ENCODE data around the gene SMG6. TPM values are rescaled to one million over a fixed set of nuclear protein-coding genes. Genes with fewer than 3 reads are reported as not detected.

Gene SMG6
- total RNA-seq, 1 experiment from 2014 or later = 25.6 TPM

GRCh38 chr17:2176499-2177169 is 127.0 kb downstream of the SMG6 start:
- DNase-seq (ENCODE audit: low spot score) (no peak), ATAC-seq (no peak)
- POLR2A ChIA-PET = no interaction called here
- Mint-ChIP-seq H3K27me3 (ENCODE audit: low read depth) (no peaks in the 10 kb centered on the region), H3K4me3 (no peak overlapping the region), H3K9me3 (no peaks in the 10 kb centered on the region), H3K27ac (peak overlapping the region; percentile 33; the same call in 1 of the 2 replicates), H3K36me3 (no peaks in the 10 kb centered on the region), H3K4me1 (peaks cover 19% of the 10 kb centered on the region)
- CTCF ChIA-PET = interaction anchor here (0.6 to 3.7 kb wide), 4 partner anchors 43 to 106 kb away, joined by 3 to 19 read pairs (median 5); no protein-coding TSS in a partner anchor
- TF ChIP-seq PRRX2 (CRISPR knock-in tag; IDR thresholded peaks at IDR 0.05) = no peak
- no peak for TF ChIP-seq STAT6 (CRISPR knock-in tag; conservative IDR thresholded peaks at IDR 0.05; ENCODE audit: low read depth)
- no peak for TF ChIP-seq AR (CRISPR knock-in tag; IDR thresholded peaks at IDR 0.05)
- no peak for TF ChIP-seq RELA (CRISPR knock-in tag; IDR thresholded peaks at IDR 0.05; ENCODE audit: borderline replicate concordance)
- TF ChIP-seq ZBTB43 (CRISPR knock-in tag; IDR thresholded peaks at IDR 0.05) = no peak
- no peak for TF ChIP-seq NFE2L1 (CRISPR knock-in tag; IDR thresholded peaks at IDR 0.05)
- no peak for TF ChIP-seq E2F5 (CRISPR knock-in tag; IDR thresholded peaks at IDR 0.05)
- TF ChIP-seq ZNF232 (CRISPR knock-in tag; IDR thresholded peaks at IDR 0.05) = no peak

- Mint-ChIP-seq H3K4me1 (peaks cover 17% of the 10 kb centered on the region), H3K27ac (0 out of 2 replicates have a peak overlapping the region, but pooled peaks have one; percentile 48), H3K27me3 (ENCODE audit: low read depth) (no peaks in the 10 kb centered on the region), H3K4me3 (no peak overlapping the region), H3K36me3 (peaks cover 2% of the 10 kb centered on the region; the same call in 1 of the 2 replicates), H3K9me3 (no peaks in the 10 kb centered on the region)
- ATAC-seq = no peak
- ChIA-PET POLR2A (no interaction called here), CTCF (interaction anchor here (0.6 to 1.0 kb wide), 2 partner anchors 9 to 19 kb away, joined by 3 read pairs; no protein-coding TSS in a partner anchor)
- no peak for DNase-seq (ENCODE audit: low spot score)
- TF ChIP-seq MXD4 (CRISPR knock-in tag; IDR thresholded peaks at IDR 0.05; ENCODE audit: borderline replicate concordance) = no peak
- TF ChIP-seq EMX1 (CRISPR knock-in tag; IDR thresholded peaks at IDR 0.05) = no peak
- TF ChIP-seq SP1 (CRISPR knock-in tag; conservative IDR thresholded peaks at IDR 0.05) = no peak
- no peak for TF ChIP-seq ZBTB21 (CRISPR knock-in tag; IDR thresholded peaks at IDR 0.05; ENCODE audit: borderline replicate concordance)
- TF ChIP-seq MYBL2 (CRISPR knock-in tag; IDR thresholded peaks at IDR 0.05) = no peak
- no peak for TF ChIP-seq ZNF263 (CRISPR knock-in tag; IDR thresholded peaks at IDR 0.05; ENCODE audit: low read depth)
- no peak for TF ChIP-seq ZMAT4 (CRISPR knock-in tag; IDR thresholded peaks at IDR 0.05)
- no peak for TF ChIP-seq ZNF121 (CRISPR knock-in tag; IDR thresholded peaks at IDR 0.05)
- no peak for TF ChIP-seq SOX15 (CRISPR knock-in tag; IDR thresholded peaks at IDR 0.05)
- TF ChIP-seq GRHL2 (CRISPR knock-in tag; IDR thresholded peaks at IDR 0.05; ENCODE audit: insufficient replicate concordance, severe bottlenecking) = no peak
- no peak for TF ChIP-seq ERG (CRISPR knock-in tag; IDR thresholded peaks at IDR 0.05)
- TF ChIP-seq STAT6 (CRISPR knock-in tag; conservative IDR thresholded peaks at IDR 0.05; ENCODE audit: low read depth) = no peak
- no peak for TF ChIP-seq FOXP4 (CRISPR knock-in tag; IDR thresholded peaks at IDR 0.05)
- TF ChIP-seq NR2C2 (CRISPR knock-in tag; IDR thresholded peaks at IDR 0.05) = no peak
Observed at GRCh38 chr17:2175294-2175628, 128.3 kb downstream of the SMG6 start.

Data from WTC11 (cell line).